ENCODE data around the gene RAD51C. TPM values are rescaled to one million over a fixed set of nuclear protein-coding genes. Genes with fewer than 3 reads are reported as not detected.

Gene RAD51C
- total RNA-seq, 2 experiments from 2014 or later: 51.0 to 118 TPM

GRCh38 chr17:58730937-58731336 is 38.5 kb downstream of the RAD51C start:
- Histone ChIP-seq H3K9me3 (ENCODE audit: low read length) (no peaks in the 10 kb centered on the region), H3K4me3 (ENCODE audit: low read depth, low read length, poor library complexity, severe bottlenecking) (no peak overlapping the region), H2AFZ (ENCODE audit: low read length) (no peak overlapping the region), H4K20me1 (ENCODE audit: insufficient read depth, low read length) (no peaks in the 10 kb centered on the region), H3K9me2 (ENCODE audit: insufficient read depth, low read length) (no peaks in the 10 kb centered on the region), H3K79me2 (ENCODE audit: insufficient read depth, low read depth, low read length) (no peaks in the 10 kb centered on the region), H3K27ac (ENCODE audit: low read depth, low read length, poor library complexity, severe bottlenecking) (no peak overlapping the region), H3K36me3 (ENCODE audit: insufficient read depth, low read length) (peaks cover 73% of the 10 kb centered on the region), H3K4me1 (ENCODE audit: insufficient read depth, low read length, poor library complexity, severe bottlenecking) (no peaks in the 10 kb centered on the region), H3K4me2 (ENCODE audit: low read length) (no peak overlapping the region)
- ChIA-PET CTCF (ENCODE audit: unreplicated experiment) (no interaction called here), POLR2A (interaction anchor here (0.7 kb wide), 2 partner anchors 17 kb away, joined by 3 to 4 read pairs; no protein-coding TSS in a partner anchor)
- BruUV-seq (replicated peaks): no TSS peak
- intact Hi-C loops (cut with micrococcal nuclease; ENCODE audit: unreplicated experiment): no loop called here
- DNase-seq (ENCODE audit: low spot score): no peak
- TF ChIP-seq CTCF (conservative IDR thresholded peaks at IDR 0.05; ENCODE audit: low read length) (no peak), EZH2phosphoT487 (IDR thresholded peaks at IDR 0.05; ENCODE audit: borderline replicate concordance, low read depth, low read length) (no peak)

GRCh38 chr17:58734040-58734439 is 41.6 kb downstream of the RAD51C start:
- Histone ChIP-seq H3K36me3 (ENCODE audit: insufficient read depth, low read length) (peaks cover 52% of the 10 kb centered on the region; the same call in 1 of the 2 replicates), H3K9me2 (ENCODE audit: insufficient read depth, low read length) (no peaks in the 10 kb centered on the region), H3K27ac (ENCODE audit: low read depth, low read length, poor library complexity, severe bottlenecking) (no peak overlapping the region), H3K4me1 (ENCODE audit: insufficient read depth, low read length, poor library complexity, severe bottlenecking) (no peaks in the 10 kb centered on the region), H3K79me2 (ENCODE audit: insufficient read depth, low read depth, low read length) (no peaks in the 10 kb centered on the region), H3K9me3 (ENCODE audit: low read length) (no peaks in the 10 kb centered on the region), H3K4me3 (ENCODE audit: low read depth, low read length, poor library complexity, severe bottlenecking) (no peak overlapping the region), H4K20me1 (ENCODE audit: insufficient read depth, low read length) (no peaks in the 10 kb centered on the region), H3K4me2 (ENCODE audit: low read length) (no peak overlapping the region), H2AFZ (ENCODE audit: low read length) (no peak overlapping the region)
- TF ChIP-seq CTCF (conservative IDR thresholded peaks at IDR 0.05; ENCODE audit: low read length): no peak
- no peak for DNase-seq (ENCODE audit: low spot score)
- ChIA-PET POLR2A (no interaction called here), CTCF (ENCODE audit: unreplicated experiment) (no interaction called here)
- no TSS peak for BruUV-seq (replicated peaks)
- intact Hi-C loops (cut with micrococcal nuclease; ENCODE audit: unreplicated experiment): no loop called here

GRCh38 chr17:58734811-58735210 is 42.4 kb downstream of the RAD51C start:
- no peaks in the 10 kb centered on the region for H4K20me1 ChIP-seq (ENCODE audit: insufficient read depth, low read length)
- intact Hi-C loops (cut with micrococcal nuclease; ENCODE audit: unreplicated experiment): no loop called here
- no peaks in the 10 kb centered on the region for H3K9me3 ChIP-seq (ENCODE audit: low read length)
- no peaks in the 10 kb centered on the region for H3K4me1 ChIP-seq (ENCODE audit: insufficient read depth, low read length, poor library complexity, severe bottlenecking)
- POLR2A ChIA-PET: no interaction called here
- TF ChIP-seq EZH2phosphoT487 (IDR thresholded peaks at IDR 0.05; ENCODE audit: borderline replicate concordance, low read depth, low read length) (no peak), CTCF (conservative IDR thresholded peaks at IDR 0.05; ENCODE audit: low read length) (no peak)
- H3K79me2 ChIP-seq (ENCODE audit: insufficient read depth, low read depth, low read length): no peaks in the 10 kb centered on the region
- H3K27ac ChIP-seq (ENCODE audit: low read depth, low read length, poor library complexity, severe bottlenecking): no peak overlapping the region
- CTCF ChIA-PET (ENCODE audit: unreplicated experiment): interaction anchor here (0.6 kb wide), 1 partner anchor 18 kb away, joined by 7 read pairs; no protein-coding TSS in a partner anchor
- H3K36me3 ChIP-seq (ENCODE audit: insufficient read depth, low read length): peaks cover 44% of the 10 kb centered on the region; the same call in 1 of the 2 replicates
- no peak for DNase-seq (ENCODE audit: low spot score)
- H3K4me2 ChIP-seq (ENCODE audit: low read length): no peak overlapping the region
- no peaks in the 10 kb centered on the region for H3K9me2 ChIP-seq (ENCODE audit: insufficient read depth, low read length)
- no peak overlapping the region for H2AFZ ChIP-seq (ENCODE audit: low read length)
- BruUV-seq (replicated peaks): no TSS peak
- no peak overlapping the region for H3K4me3 ChIP-seq (ENCODE audit: low read depth, low read length, poor library complexity, severe bottlenecking)

Data from OCI-LY7 (cell line).